Lower leg skin (tissue), 4 donors: ENCODE results near the gene SUMO3. TPM values are rescaled to one million over a fixed set of nuclear protein-coding genes. Genes with fewer than 3 reads are reported as not detected.

Experiments used
- DNase-seq, 2 donors: peaks; one replicate each; pipeline ENCODE4 v3.0.0-alpha.2; 2019; ENCODE audit warnings: low spot score in 2 of 2
- H3K4me3 ChIP-seq: fragments of 200-600 bp; sonication (generic); 2 replicates; pipeline ENCODE4 v1.5.1; 2017; ENCODE audit warnings: mild to moderate bottlenecking, low read depth; ENCODE audit not compliant: poor library complexity, severe bottlenecking
- CTCF ChIP-seq, 3 donors: fragments of 450-650 bp; IDR thresholded peaks; one replicate each; pipeline ENCODE4 v1.5.1; 2016; ENCODE audit warnings: antibody characterized with exemption in 3 of 3, mild to moderate bottlenecking in 3 of 3, moderate library complexity in 2 of 3
- POLR2A ChIP-seq, 2 donors: fragments of 450-650 bp; IDR thresholded peaks; one replicate each; pipeline ENCODE4 v1.6.1; 2016 to 2017; ENCODE audit warnings: antibody characterized with exemption in 2 of 2, mild to moderate bottlenecking in 1 of 2, moderate library complexity in 1 of 2
- WGBS, 2 donors: methylation state at CpG; one replicate each; pipeline ENCODE4 v1.1.5; 2018; 5-methylcytosine and 5-hydroxymethylcytosine counted together
- intact Hi-C: fragments of 100-400 bp; cut with DNase I; formaldehyde crosslinking; loops from one replicate; pipeline ENCODE4 v1.15.0; 2023; ENCODE audit warnings: low total_unique reads
- total RNA-seq, 4 donors: library from RNA; depleted of rRNA; stranded (reverse); fragments of >200 nt; gene quantifications; one replicate each; pipeline ENCODE4 v1.1.0, GENCODE V29; 2016

The SUMO3 gene
- total RNA-seq, 4 donors from 2014 or later, result 35.6 to 52.6 (median 42.5) TPM

- WGBS, 2 donors, result 71 to 84% methylated on average over 7 to 9 of the region's 9 CpGs
- intact Hi-C loops, result no loop called here
- no peak overlapping the region for H3K4me3 ChIP-seq
- TF ChIP-seq POLR2A (IDR thresholded peaks at IDR 0.05) (no peak), CTCF (IDR thresholded peaks at IDR 0.05) (no peak)
- DNase-seq, result no peak
Observed at GRCh38 chr21:44838951-44839350, 21.1 kb upstream of the SUMO3 start.

- WGBS, 2 donors, result 82 to 85% methylated on average over 27 to 29 of the region's 30 CpGs
- peak in 1 of 2 donors; percentile 68 for DNase-seq
- TF ChIP-seq CTCF (IDR thresholded peaks at IDR 0.05) (no peak), POLR2A (IDR thresholded peaks at IDR 0.05) (no peak)
- no peak overlapping the region for H3K4me3 ChIP-seq
- intact Hi-C loops, result no loop called here
Observed at GRCh38 chr21:44838039-44838895, 20.4 kb upstream of the SUMO3 start.

- DNase-seq, result no peak
- H3K4me3 ChIP-seq, result no peak overlapping the region
- TF ChIP-seq POLR2A (IDR thresholded peaks at IDR 0.05), result no peak
- no peak for TF ChIP-seq CTCF (IDR thresholded peaks at IDR 0.05)
- intact Hi-C loops, result no loop called here
- 66 to 88% methylated on average over 8 to 9 of the region's 13 CpGs for WGBS, 2 donors
Observed at GRCh38 chr21:44837537-44837936, 19.7 kb upstream of the SUMO3 start.

DNA sequence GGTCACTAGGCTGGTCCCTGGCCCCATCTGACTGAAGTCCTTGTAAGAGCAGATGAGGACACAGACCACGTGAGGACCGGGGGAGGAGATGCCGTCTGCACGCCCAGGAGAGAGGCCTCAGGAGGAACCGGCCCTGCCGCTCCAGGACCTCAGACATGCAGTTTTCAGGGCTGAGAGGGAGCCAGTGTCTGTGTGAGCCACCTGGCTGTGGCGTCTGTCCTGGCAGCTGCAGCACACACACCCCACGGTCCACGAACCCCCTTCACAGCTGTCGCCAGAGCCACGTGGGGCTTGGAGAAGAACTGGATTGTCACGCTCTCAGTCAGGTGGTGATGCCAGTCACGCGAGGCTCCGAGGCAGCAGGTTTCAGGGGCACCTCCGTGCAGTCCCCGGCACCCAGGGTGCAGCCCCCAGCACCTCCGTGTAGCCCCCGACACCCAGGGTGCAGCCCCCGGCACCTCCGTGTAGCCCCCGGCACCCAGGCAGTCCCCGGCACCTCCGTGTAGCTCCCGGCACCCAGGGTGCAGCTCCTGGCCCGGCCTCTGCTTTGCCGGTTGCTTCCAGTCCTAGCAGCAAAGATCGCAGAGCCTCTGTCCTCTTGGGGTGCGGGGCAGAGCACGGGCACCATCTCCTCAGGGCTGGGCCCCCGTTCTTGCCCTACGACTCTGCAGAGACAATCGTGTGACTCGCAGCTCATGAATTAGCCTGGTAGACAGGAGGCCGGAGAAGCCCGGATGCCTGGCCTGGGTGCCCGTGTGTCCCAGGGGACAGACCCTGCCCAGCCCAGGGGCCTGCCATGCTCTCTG is 19.0 kb upstream of the SUMO3 start:
- no peak for DNase-seq
- 48 to 65% methylated on average over 23 to 28 of the region's 37 CpGs for WGBS, 2 donors
- intact Hi-C loops, result no loop called here

DNA sequence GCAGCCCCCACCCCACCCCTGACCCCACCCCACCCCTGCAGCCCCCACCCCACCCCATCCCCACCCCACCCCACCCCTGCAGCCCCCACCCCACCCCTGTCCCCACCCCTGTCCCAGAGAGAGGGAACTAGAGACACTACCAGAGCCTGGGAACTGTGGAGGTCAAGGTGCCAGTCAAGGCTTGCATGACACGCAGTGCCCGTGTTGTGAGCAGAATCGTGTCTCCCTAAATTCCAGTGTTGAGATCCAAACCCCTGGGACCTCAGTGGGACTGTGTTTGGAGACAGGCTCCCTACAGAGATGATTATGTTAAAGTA is 18.4 kb upstream of the SUMO3 start:
- DNase-seq, result no peak
- H3K4me3 ChIP-seq, result no peak overlapping the region
- no peak for TF ChIP-seq CTCF (IDR thresholded peaks at IDR 0.05)
- no peak for TF ChIP-seq POLR2A (IDR thresholded peaks at IDR 0.05)
- WGBS, 2 donors, result 20 to 27% methylated on average over 1 to 2 of the region's 3 CpGs
- intact Hi-C loops, result no loop called here

More for the DNA sequence above, 19.0 kb upstream of the SUMO3 start:
- no peak overlapping the region for H3K4me3 ChIP-seq
- no peak for TF ChIP-seq POLR2A (IDR thresholded peaks at IDR 0.05)
- no peak for TF ChIP-seq CTCF (IDR thresholded peaks at IDR 0.05)
